Stomach (tissue), 9 donors: ENCODE data around the gene VWA8. TPM values are rescaled to one million over a fixed set of nuclear protein-coding genes. Genes with fewer than 3 reads are reported as not detected.

Experiments
- DNase-seq, 2 donors: peaks; one replicate each; pipeline versions ENCODE4 v3.0.0 to v3.0.0-alpha.2; 2013 to 2019
- H3K27ac ChIP-seq, 5 donors: fragments of 200-600 bp in 4 of 5; sonication (generic) in 4 of 5; one replicate each; pipeline ENCODE4 v1.5.1; 2013 to 2019; ENCODE audit warnings: mild to moderate bottlenecking in 1 of 5, moderate library complexity in 1 of 5
- H3K27me3 ChIP-seq, 3 donors: fragments of 200-600 bp; sonication (generic); one replicate each; pipeline ENCODE4 v1.5.1; 2017 to 2019; ENCODE audit warnings: mixed run types in 1 of 3
- H3K36me3 ChIP-seq, 4 donors: fragments of 200-600 bp; sonication (generic); 1 replicate in 3 of 4; 2 replicates in 1 of 4; pipeline ENCODE4 v1.5.1; 2016 to 2019
- H3K4me1 ChIP-seq, 4 donors: fragments of 200-600 bp; sonication (generic); one replicate each; pipeline ENCODE4 v1.5.1; 2016 to 2019
- H3K4me3 ChIP-seq, 4 donors: fragments of 200-600 bp; sonication (generic) in 3 of 4; one replicate each; pipeline ENCODE4 v1.5.1; 2016 to 2019; ENCODE audit warnings: mild to moderate bottlenecking in 1 of 4
- H3K9me3 ChIP-seq, 4 donors: fragments of 200-600 bp; sonication (generic); one replicate each; pipeline ENCODE4 v1.5.1; 2016 to 2019
- CTCF ChIP-seq, 7 experiments: fragments of 450-650 bp in 4 of 7; fragments of 200-600 bp in 3 of 7; sonication (generic) in 3 of 7; IDR thresholded peaks; one replicate each; pipeline ENCODE4 v1.5.1; 2016 to 2019; ENCODE audit warnings: antibody characterized with exemption in 7 of 7, control low read depth in 2 of 7, mild to moderate bottlenecking in 1 of 7
- EP300 ChIP-seq: sonication (generic); formaldehyde crosslinking; IDR thresholded peaks from one replicate; pipeline ENCODE4 v1.6.1; 2017; ENCODE audit warnings: antibody characterized with exemption
- POLR2A ChIP-seq, 4 donors: fragments of 450-650 bp; IDR thresholded peaks; one replicate each; pipeline ENCODE4 v1.6.1; 2016; ENCODE audit warnings: antibody characterized with exemption in 4 of 4, control low read depth in 2 of 4, mild to moderate bottlenecking in 1 of 4, moderate library complexity in 1 of 4
- POLR2AphosphoS5 ChIP-seq, 3 donors: sonication (generic); formaldehyde crosslinking; IDR thresholded peaks; one replicate each; pipeline ENCODE4 v1.6.1; 2016; ENCODE audit warnings: antibody characterized with exemption in 3 of 3
- WGBS, 5 donors: extraction: QIAGEN DNeasy Blood & Tissue Kit in 3 of 5; methylation state at CpG; one replicate each; pipeline versions ENCODE4 v1.1.5 to v1.1.7; 2013 to 2018; 5-methylcytosine and 5-hydroxymethylcytosine counted together
- intact Hi-C: fragments of 100-400 bp; cut with DNase I; formaldehyde crosslinking; loops from one replicate; pipeline ENCODE4 v1.15.1; 2023; ENCODE audit warnings: low total_unique reads
- polyA plus RNA-seq, 3 donors: library from polyadenylated mRNA; stranded (reverse); fragments of 200-250 nt; gene quantifications; one replicate each; pipeline ENCODE4 v1.2.3, GENCODE V29; 2013
- total RNA-seq, 5 donors: library from RNA; depleted of rRNA; stranded (reverse); fragments of >200 nt; gene quantifications; one replicate each; pipeline versions ENCODE4 v1.1.0 to v1.2.3, GENCODE V29; 2014 to 2016
- donor health status: healthy with polysubstance abuse.
- donor health status: Bipolar disorder and iron deficiency.
- donor health status: healthy.

VWA8 gene
- total and polyA plus RNA-seq, 8 donors: 3.3 to 99.2 (median 25.4) TPM

GRCh38 chr13:41678848-41679247, 282.1 kb downstream of the VWA8 start:
- TF ChIP-seq POLR2A (IDR thresholded peaks at IDR 0.05) (no peak), CTCF (IDR thresholded peaks at IDR 0.05) (no peak), EP300 (no peak), POLR2AphosphoS5 (IDR thresholded peaks at IDR 0.05) (no peak)
- H3K36me3 ChIP-seq: peaks cover 0 to 21% (median 13%) of the 10 kb centered on the region in 4 donors
- no peak for DNase-seq
- no peak overlapping the region for H3K4me3 ChIP-seq
- peaks cover 0 to 17% (median 0%) of the 10 kb centered on the region in 4 donors for H3K4me1 ChIP-seq
- intact Hi-C loops: no loop called here
- peak overlapping the region in 1 of 5 donors; percentile 53 for H3K27ac ChIP-seq
- no peaks in the 10 kb centered on the region for H3K27me3 ChIP-seq
- WGBS, 5 donors: 44 to 58% (median 55%) methylated on average over 1 of the region's 1 CpG
- H3K9me3 ChIP-seq: no peaks in the 10 kb centered on the region

- peak in 1 of 2 donors; percentile 54 for DNase-seq
- Histone ChIP-seq H3K4me3 (no peak overlapping the region), H3K4me1 (peaks cover 0 to 17% (median 0%) of the 10 kb centered on the region in 4 donors), H3K27ac (peak overlapping the region in 1 of 5 donors; percentile 53), H3K9me3 (no peaks in the 10 kb centered on the region), H3K36me3 (peaks cover 0 to 15% (median 7%) of the 10 kb centered on the region in 4 donors), H3K27me3 (no peaks in the 10 kb centered on the region)
- no peak for TF ChIP-seq EP300
- TF ChIP-seq POLR2A (IDR thresholded peaks at IDR 0.05): no peak
- TF ChIP-seq CTCF (IDR thresholded peaks at IDR 0.05): no peak
- no peak for TF ChIP-seq POLR2AphosphoS5 (IDR thresholded peaks at IDR 0.05)
- intact Hi-C loops: no loop called here
- WGBS, 5 donors: 67 to 93% (median 83%) methylated on average over 3 of the region's 3 CpGs
Measured at GRCh38 chr13:41678249-41678648, 282.7 kb downstream of the VWA8 start.

GRCh38 chr13:41675306-41675705, 285.6 kb downstream of the VWA8 start:
- peaks cover 0 to 12% (median 3%) of the 10 kb centered on the region in 4 donors for H3K36me3 ChIP-seq
- H3K27me3 ChIP-seq: no peaks in the 10 kb centered on the region
- WGBS, 5 donors: 87 to 95% (median 94%) methylated on average over 3 of the region's 3 CpGs
- no peak overlapping the region for H3K27ac ChIP-seq
- no peak overlapping the region for H3K4me3 ChIP-seq
- no peaks in the 10 kb centered on the region for H3K9me3 ChIP-seq
- H3K4me1 ChIP-seq: peaks cover 0 to 26% (median 2%) of the 10 kb centered on the region in 4 donors
- intact Hi-C loops: no loop called here
- TF ChIP-seq POLR2A (IDR thresholded peaks at IDR 0.05) (no peak), POLR2AphosphoS5 (IDR thresholded peaks at IDR 0.05) (no peak), EP300 (no peak), CTCF (IDR thresholded peaks at IDR 0.05) (no peak)
- no peak for DNase-seq

GRCh38 chr13:41674246-41674645, 286.7 kb downstream of the VWA8 start:
- no peak overlapping the region for H3K4me3 ChIP-seq
- intact Hi-C loops: loop anchor here (5.0 kb wide), 1 partner anchor 433 kb away; no protein-coding TSS in a partner anchor
- 48 to 51% (median 49%) methylated on average over 2 of the region's 2 CpGs for WGBS, 5 donors
- TF ChIP-seq EP300 (no peak), POLR2AphosphoS5 (IDR thresholded peaks at IDR 0.05) (no peak), POLR2A (IDR thresholded peaks at IDR 0.05) (no peak), CTCF (IDR thresholded peaks at IDR 0.05) (no peak)
- H3K36me3 ChIP-seq: peaks cover 0 to 13% (median 4%) of the 10 kb centered on the region in 4 donors
- no peaks in the 10 kb centered on the region for H3K27me3 ChIP-seq
- DNase-seq: no peak
- H3K9me3 ChIP-seq: no peaks in the 10 kb centered on the region
- no peak overlapping the region for H3K27ac ChIP-seq
- H3K4me1 ChIP-seq: peaks cover 0 to 30% (median 8%) of the 10 kb centered on the region in 4 donors
